ENCODE data around the gene KLK11.

- no peak for TF ChIP-seq POLR2A (IDR thresholded peaks at IDR 0.05; ENCODE audit: low read depth, low read length)
- no peak for TF ChIP-seq POLR2AphosphoS5 (IDR thresholded peaks at IDR 0.05; ENCODE audit: low read depth, low read length)
- TF ChIP-seq SPI1 (IDR thresholded peaks at IDR 0.05; ENCODE audit: low read depth, low read length): no peak
- TF ChIP-seq PAX5 (IDR thresholded peaks at IDR 0.05; ENCODE audit: insufficient read depth, low read length, severe bottlenecking): no peak
Measured at GRCh38 chr19:51044327-51044726, 17.9 kb upstream of the KLK11 start.
